NB4 (cell line): ENCODE results near the gene OR5AN1.
"Not testable (repeated sequence)": the region's sequence is repeated elsewhere in the genome, so short reads cannot be mapped to it uniquely, and the experiment has no call there.

Experiments
- MYC ChIP-seq: IDR thresholded peaks from 2 replicates; pipeline ENCODE4 v1.6.1; 2011; ENCODE audit warnings: low read depth, low read length
- POLR2A ChIP-seq: IDR thresholded peaks from 2 replicates; pipeline ENCODE4 v1.6.1; 2011; ENCODE audit warnings: mild to moderate bottlenecking; ENCODE audit not compliant: insufficient read length; ENCODE audit errors: extremely low read depth
- TF ChIP-seq, protein P1 (sequence below): IDR thresholded peaks from one replicate; pipeline ENCODE4 v1.5.1; 2012; ENCODE audit warnings: low read depth, low read length

GRCh38 chr11:59349657-59350056, 9.0 kb upstream of the OR5AN1 start:
- TF ChIP-seq, protein P1, sequence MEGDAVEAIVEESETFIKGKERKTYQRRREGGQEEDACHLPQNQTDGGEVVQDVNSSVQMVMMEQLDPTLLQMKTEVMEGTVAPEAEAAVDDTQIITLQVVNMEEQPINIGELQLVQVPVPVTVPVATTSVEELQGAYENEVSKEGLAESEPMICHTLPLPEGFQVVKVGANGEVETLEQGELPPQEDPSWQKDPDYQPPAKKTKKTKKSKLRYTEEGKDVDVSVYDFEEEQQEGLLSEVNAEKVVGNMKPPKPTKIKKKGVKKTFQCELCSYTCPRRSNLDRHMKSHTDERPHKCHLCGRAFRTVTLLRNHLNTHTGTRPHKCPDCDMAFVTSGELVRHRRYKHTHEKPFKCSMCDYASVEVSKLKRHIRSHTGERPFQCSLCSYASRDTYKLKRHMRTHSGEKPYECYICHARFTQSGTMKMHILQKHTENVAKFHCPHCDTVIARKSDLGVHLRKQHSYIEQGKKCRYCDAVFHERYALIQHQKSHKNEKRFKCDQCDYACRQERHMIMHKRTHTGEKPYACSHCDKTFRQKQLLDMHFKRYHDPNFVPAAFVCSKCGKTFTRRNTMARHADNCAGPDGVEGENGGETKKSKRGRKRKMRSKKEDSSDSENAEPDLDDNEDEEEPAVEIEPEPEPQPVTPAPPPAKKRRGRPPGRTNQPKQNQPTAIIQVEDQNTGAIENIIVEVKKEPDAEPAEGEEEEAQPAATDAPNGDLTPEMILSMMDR = not testable (repeated sequence)
- not testable (repeated sequence) for TF ChIP-seq MYC, POLR2A
